H1 (cell line): Measurements from ENCODE around the gene PTCH2. TPM values are rescaled to one million over a fixed set of nuclear protein-coding genes. Genes with fewer than 3 reads are reported as not detected.

ENCODE experiments used
- CTCF ChIA-PET: fragments of 300-600 bp; sonication (Branson Sonifier 250); formaldehyde crosslinking; loops from one replicate; lab custom pipeline; 2021; ENCODE audit not compliant: partially characterized antibody; lab: Charles Lee
- POLR2A ChIA-PET: fragments of 300-600 bp; sonication (Branson Sonifier 250); formaldehyde crosslinking; loops from one replicate; lab custom pipeline; 2021; ENCODE audit warnings: inconsistent platforms; ENCODE audit not compliant: partially characterized antibody; lab: Charles Lee
- DNase-seq, 2 experiments: peaks; one replicate each; pipeline versions ENCODE4 v3.0.0 to v3.0.0-alpha.2; 2010 to 2022; ENCODE audit warnings: low spot score in 2 of 2, low read depth in 1 of 2, mixed read lengths in 1 of 2
- FAIRE-seq: peaks from 2 replicates; lab custom pipeline; 2011; peaks lifted over from hg19 to GRCh38; lab: Jason Lieb, UNC
- H2AFZ ChIP-seq: 2 replicates; pipeline ENCODE4 v1.8.1; 2012; ENCODE audit warnings: low read length, inconsistent platforms
- H2AK5ac ChIP-seq: 2 replicates; pipeline ENCODE4 v1.6.1; 2013; ENCODE audit warnings: low read depth, low read length
- H2BK120ac ChIP-seq: replicated peaks from 2 replicates; pipeline ENCODE3; 2013; ENCODE audit warnings: low read depth, low read length, inconsistent platforms
- H2BK12ac ChIP-seq: 2 replicates; pipeline ENCODE4 v1.6.1; 2013; ENCODE audit warnings: low read depth, low read length
- H2BK15ac ChIP-seq: 2 replicates; pipeline ENCODE4 v1.6.1; 2013; ENCODE audit warnings: low read length
- H2BK20ac ChIP-seq: 2 replicates; pipeline ENCODE4 v1.6.1; 2013; ENCODE audit warnings: low read length
- H2BK5ac ChIP-seq: 2 replicates; pipeline ENCODE4 v1.6.1; 2013; ENCODE audit warnings: low read depth, low read length
- H3K14ac ChIP-seq: 2 replicates; pipeline ENCODE4 v1.6.1; 2013; ENCODE audit warnings: inconsistent platforms; ENCODE audit not compliant: insufficient read length
- H3K18ac ChIP-seq: 2 replicates; pipeline ENCODE4 v1.6.1; 2013; ENCODE audit warnings: low read length; ENCODE audit errors: extremely low read depth
- H3K23ac ChIP-seq: 2 replicates; pipeline ENCODE4 v1.6.1; 2013; ENCODE audit warnings: inconsistent platforms; ENCODE audit not compliant: insufficient read length
- H3K23me2 ChIP-seq: 2 replicates; pipeline ENCODE4 v1.6.1; 2013; ENCODE audit warnings: low read depth, low read length
- H3K27ac ChIP-seq: 2 replicates; pipeline ENCODE4 v1.6.1; 2011; ENCODE audit warnings: low read depth, low read length, inconsistent platforms
- H3K27me3 ChIP-seq, 4 experiments: replicated peaks in 1 of 4; 1 replicate in 1 of 4; 2 replicates in 3 of 4; pipeline versions ENCODE4 v1.6.1 to v1.8.1; 2011 to 2013; ENCODE audit warnings: low read length in 3 of 4, mild to moderate bottlenecking in 3 of 4, inconsistent platforms in 2 of 4, mixed read lengths in 2 of 4, moderate library complexity in 1 of 4; ENCODE audit not compliant: control insufficient read depth in 3 of 4, insufficient read depth in 3 of 4; ENCODE audit errors: extremely low read depth in 1 of 4
- H3K36me3 ChIP-seq, 4 experiments: 2 replicates each; pipeline versions ENCODE4 v1.6.1 to v1.8.1; 2011 to 2013; ENCODE audit warnings: mild to moderate bottlenecking in 4 of 4, low read length in 3 of 4, moderate library complexity in 2 of 4, control low read depth in 1 of 4, inconsistent platforms in 1 of 4; ENCODE audit not compliant: insufficient read depth in 4 of 4, control insufficient read depth in 2 of 4
- H3K4ac ChIP-seq: replicated peaks from 2 replicates; pipeline ENCODE3; 2013; ENCODE audit warnings: low read length, low read depth, mixed read lengths, inconsistent platforms; ENCODE audit not compliant: insufficient read length
- H3K4me1 ChIP-seq, 4 experiments: replicated peaks in 1 of 4; 1 replicate in 1 of 4; 2 replicates in 3 of 4; pipeline versions ENCODE4 v1.6.1 to v1.8.1; 2011 to 2013; ENCODE audit warnings: low read length in 3 of 4, inconsistent platforms in 2 of 4, mixed read lengths in 1 of 4; ENCODE audit not compliant: insufficient read depth in 4 of 4, control insufficient read depth in 3 of 4
- H3K4me2 ChIP-seq, 2 experiments: 2 replicates each; pipeline versions ENCODE4 v1.6.1 to v1.8.1; 2011 to 2013; ENCODE audit warnings: low read depth in 2 of 2, low read length in 2 of 2, control low read depth in 1 of 2, inconsistent platforms in 1 of 2, mild to moderate bottlenecking in 1 of 2; ENCODE audit not compliant: insufficient read depth in 1 of 2
- H3K4me3 ChIP-seq, 4 experiments: fragments of 200-600, 300-600 bp in 1 of 4; sonication (generic), shearing (Covaris generic), sonication (Bioruptor Twin) in 1 of 4; 2 replicates each; pipeline versions ENCODE4 v1.5.1 to v1.8.1; 2011 to 2016; ENCODE audit warnings: low read length in 4 of 4, low read depth in 3 of 4, control low read depth in 2 of 4, inconsistent platforms in 2 of 4, mild to moderate bottlenecking in 2 of 4, mixed read lengths in 1 of 4, moderate library complexity in 1 of 4; ENCODE audit not compliant: insufficient read depth in 2 of 4; ENCODE audit errors: extremely low read depth in 1 of 4
- H3K56ac ChIP-seq: replicated peaks from 2 replicates; pipeline ENCODE3; 2013; ENCODE audit warnings: low read depth, mild to moderate bottlenecking, mixed read lengths, low read length, inconsistent platforms; ENCODE audit not compliant: insufficient read length
- H3K79me1 ChIP-seq: 2 replicates; pipeline ENCODE4 v1.6.1; 2013; ENCODE audit warnings: low read depth, low read length, control low read depth
- H3K79me2 ChIP-seq, 2 experiments: 2 replicates each; pipeline versions ENCODE4 v1.6.1 to v1.8.1; 2012 to 2013; ENCODE audit warnings: low read length in 2 of 2, mild to moderate bottlenecking in 2 of 2, inconsistent platforms in 1 of 2; ENCODE audit not compliant: insufficient read depth in 2 of 2, control insufficient read depth in 1 of 2
- H3K9ac ChIP-seq, 4 experiments: replicated peaks in 1 of 4; 1 replicate in 1 of 4; 2 replicates in 3 of 4; pipeline versions ENCODE4 v1.6.1 to v1.8.1; 2011 to 2013; ENCODE audit warnings: low read depth in 3 of 4, low read length in 3 of 4, control low read depth in 2 of 4, mild to moderate bottlenecking in 2 of 4, moderate library complexity in 2 of 4, inconsistent platforms in 1 of 4; ENCODE audit errors: extremely low read depth in 1 of 4
- H3K9me3 ChIP-seq, 2 experiments: 2 replicates each; pipeline versions ENCODE4 v1.6.1 to v1.8.1; 2012 to 2013; ENCODE audit warnings: mild to moderate bottlenecking in 2 of 2, moderate library complexity in 2 of 2, control low read depth in 1 of 2, inconsistent platforms in 1 of 2, low read depth in 1 of 2, low read length in 1 of 2, mixed read lengths in 1 of 2; ENCODE audit not compliant: insufficient read depth in 2 of 2
- H4K20me1 ChIP-seq, 2 experiments: replicated peaks in 1 of 2; 2 replicates each; pipeline versions ENCODE3 to v1.8.1; 2011 to 2013; ENCODE audit warnings: inconsistent platforms in 2 of 2, low read length in 2 of 2, mild to moderate bottlenecking in 1 of 2; ENCODE audit not compliant: insufficient read depth in 2 of 2, control insufficient read depth in 1 of 2
- H4K5ac ChIP-seq: 2 replicates; pipeline ENCODE4 v1.6.1; 2013; ENCODE audit warnings: low read length, low read depth, mixed read lengths, inconsistent platforms; ENCODE audit not compliant: insufficient read length
- H4K8ac ChIP-seq: 2 replicates; pipeline ENCODE4 v1.8.0; 2013; ENCODE audit warnings: mild to moderate bottlenecking, moderate library complexity, low read length, inconsistent platforms; ENCODE audit not compliant: insufficient read depth; ENCODE audit errors: extremely low read depth
- H4K91ac ChIP-seq: replicated peaks from 2 replicates; pipeline ENCODE3; 2013; ENCODE audit warnings: low read length, mixed read lengths, inconsistent platforms; ENCODE audit not compliant: insufficient read length
- CBX8 ChIP-seq: fragments of 300-800, 300-1000 bp; sonication (generic); IDR thresholded peaks from 2 replicates; pipeline ENCODE4 v1.7.1; 2016; ENCODE audit warnings: low read depth, low read length, borderline replicate concordance
- HDAC2 ChIP-seq, 2 experiments: fragments of 300-600 bp in 1 of 2; sonication (generic) in 1 of 2; IDR thresholded peaks; 2 replicates each; pipeline ENCODE4 v1.6.1; 2011 to 2012; ENCODE audit warnings: low read depth in 2 of 2, low read length in 2 of 2, mild to moderate bottlenecking in 2 of 2, moderate library complexity in 2 of 2, borderline replicate concordance in 1 of 2, inconsistent platforms in 1 of 2
- KDM4A ChIP-seq: IDR thresholded peaks from one replicate; pipeline ENCODE4 v1.7.1; 2012; ENCODE audit warnings: low read depth, mild to moderate bottlenecking, moderate library complexity, low read length, inconsistent platforms; ENCODE audit not compliant: severe bottlenecking
- MAX ChIP-seq: IDR thresholded peaks from 2 replicates; pipeline ENCODE4 v1.6.1; 2012; ENCODE audit warnings: inconsistent platforms
- SIN3A ChIP-seq, 2 experiments: IDR thresholded peaks in 1 of 2; conservative IDR thresholded peaks in 1 of 2; 2 replicates each; pipeline ENCODE4 v1.6.1; 2011 to 2012; ENCODE audit warnings: low read length in 2 of 2, improper control_type of control experiment in 1 of 2, low read depth in 1 of 2, mild to moderate bottlenecking in 1 of 2
- TBP ChIP-seq: IDR thresholded peaks from 2 replicates; pipeline ENCODE4 v1.6.1; 2011; ENCODE audit warnings: low read depth, low read length, improper control_type of control experiment
- WGBS, 2 experiments: shearing (Covaris generic) in 1 of 2; methylation state at CpG; one replicate each; pipeline versions ENCODE4 v1.1.6 to v1.1.7; 2013 to 2015; ENCODE audit warnings: low lambda C conversion rate in 2 of 2, mixed read lengths in 2 of 2, inconsistent platforms in 1 of 2, low coverage in 1 of 2, missing lambda C conversion rate in 1 of 2; ENCODE audit not compliant: insufficient replicate concordance in 2 of 2, insufficient coverage in 1 of 2, insufficient read length in 1 of 2; ENCODE audit errors: extremely low coverage in 1 of 2, missing lambda C conversion rate in 1 of 2; 5-methylcytosine and 5-hydroxymethylcytosine counted together
- long read RNA-seq, 2 experiments: library from RNA in 1 of 2; library from capped mRNA in 1 of 2; stranded (forward); transcript quantifications; one replicate each; pipeline ENCODE4 v2.0.0, GENCODE V29; 2021; ENCODE audit warnings: inconsistent platforms in 1 of 2
- polyA minus RNA-seq, 3 experiments: library from RNA; depleted of rRNA, polyadenylated mRNA; stranded (reverse); fragments of >200 nt; gene quantifications; 1 replicate in 2 of 3; 2 replicates in 1 of 3; pipeline ENCODE4 v1.2.3, GENCODE V29; 2011
- polyA plus RNA-seq, 7 experiments: library from polyadenylated mRNA; depleted of rRNA in 3 of 7; stranded (reverse) in 5 of 7; unstranded in 2 of 7; fragments of >200 nt in 5 of 7; fragments of 200-250 nt in 2 of 7; gene quantifications; 1 replicate in 5 of 7; 2 replicates in 1 of 7; 4 replicates in 1 of 7; pipeline versions ENCODE4 v1.2.1 to v1.2.3, GENCODE V29; 2011 to 2013; ENCODE audit warnings: missing spikeins in 2 of 7, mixed read lengths in 2 of 7
- total RNA-seq: library from RNA; stranded (reverse); fragmentation: NEBNext Ultra II Directional; extraction: Animal tissue kit (Norgen Biotek cat#: 25700); gene quantifications from 2 replicates; pipeline ENCODE4 v1.2.1, GENCODE V29; 2021

The PTCH2 gene
- total RNA-seq, result 1.2 and 1.5 TPM in 2 replicates
- 0.35 and 0.77 TPM in 2 replicates for polyA plus RNA-seq (2011; rRNA removed)
- 0.47 TPM for polyA plus RNA-seq (2011; cell fraction: cytosol; rRNA removed)
- 2.4 TPM for polyA plus RNA-seq (2011; cell fraction: nucleus; rRNA removed)
- 0.30 to 0.71 TPM (median 0.52 TPM) in 4 replicates for polyA plus RNA-seq (2012, experiment 1 of 2)
- 0.18 TPM for polyA plus RNA-seq (2012, experiment 2 of 2)
- polyA plus RNA-seq (2013, experiment 1 of 2), result 0.30 TPM
- 0.24 TPM for polyA plus RNA-seq (2013, experiment 2 of 2)
- 0.15 and 0.25 TPM in 2 replicates for polyA minus RNA-seq (2011; rRNA and poly(A)+ RNA removed)
- polyA minus RNA-seq (2011; cell fraction: cytosol; rRNA and poly(A)+ RNA removed), result 1.9 TPM
- 1.5 TPM for polyA minus RNA-seq (2011; cell fraction: nucleus; rRNA and poly(A)+ RNA removed)
- long read RNA-seq, experiment 1, result 0 reads
- long read RNA-seq, experiment 2, result 0 reads

GRCh38 chr1:44842862-44843655 is at the start of gene PTCH2:
PTCH2 (minus strand) TSS chr1:44843253; CDS start chr1:44842932, 321 bp downstream.
- WGBS, 2 experiments, result 7% methylated on average over 24 of the region's 72 CpGs; no CpG with 5 or more reads in 1 of the 2 experiments
- Histone ChIP-seq H3K14ac (no peak within 1 kb of the TSS), H3K23me2 (peaks cover 6% of the 10 kb centered on the region; the same call in 1 of the 2 replicates), H3K9ac (no peak within 1 kb of the TSS), H2BK5ac (no peak within 1 kb of the TSS), H3K23ac (no peak within 1 kb of the TSS), H3K56ac (no peak within 1 kb of the TSS), H3K18ac (peak within 1 kb of the TSS; percentile 83; the same call in 1 of the 2 replicates), H2BK12ac (peak within 1 kb of the TSS; percentile 60; the same call in 1 of the 2 replicates), H3K27me3 (peaks cover 0 to 10% (median 6%) of the 10 kb centered on the region in 4 experiments; a peak in 3 of 7 replicates), H2AFZ (no peak within 1 kb of the TSS), H2AK5ac (no peak within 1 kb of the TSS), H2BK15ac (no peak within 1 kb of the TSS), H4K20me1 (no peaks in the 10 kb centered on the region), H3K27ac (no peak within 1 kb of the TSS), H2BK20ac (no peak within 1 kb of the TSS), H3K36me3 (no peaks in the 10 kb centered on the region), H4K91ac (no peak within 1 kb of the TSS), H3K4me2 (peak within 1 kb of the TSS; percentile 80 to 94), H4K8ac (peak within 1 kb of the TSS; percentile 68), H2BK120ac (no peak within 1 kb of the TSS), H3K4me3 (peak within 1 kb of the TSS; percentile 59 to 74 (median 70)), H3K4me1 (peaks cover 0 to 5% (median 0%) of the 10 kb centered on the region in 4 experiments; a peak in 2 of 7 replicates), H3K79me1 (no peaks in the 10 kb centered on the region), H3K9me3 (no peaks in the 10 kb centered on the region), H4K5ac (no peak within 1 kb of the TSS), H3K79me2 (no peaks in the 10 kb centered on the region), H3K4ac (no peak within 1 kb of the TSS)
- TF ChIP-seq CBX8, result no peak
- TF ChIP-seq KDM4A, result peak; percentile 91
- TF ChIP-seq MAX, result no peak
- peak; percentile 58 to 61; a peak in 1 of 4 replicates for TF ChIP-seq SIN3A (conservative IDR thresholded peaks at IDR 0.05 in 1 of 2, IDR thresholded peaks at IDR 0.05 in 1 of 2; ENCODE audit: low read depth in 1 of 2, low read length in 2 of 2)
- peak in 1 of 2 experiments; percentile 78; a peak in 1 of 4 replicates for TF ChIP-seq HDAC2 (IDR thresholded peaks at IDR 0.05; ENCODE audit: borderline replicate concordance in 1 of 2, low read depth in 2 of 2, low read length in 2 of 2)
- peak; percentile 19; the same call in 1 of the 2 replicates for TF ChIP-seq TBP
- DNase-seq, result peak; percentile 70 to 95
- CTCF ChIA-PET, result interaction anchor here (0.6 to 2.3 kb wide), 7 partner anchors 9 to 175 kb away, joined by 3 to 6 read pairs (median 4); partner anchors contain the start of genes HECTD3, RNU5D-1 and UROD
- no peak for FAIRE-seq
- POLR2A ChIA-PET, result interaction anchor here (0.7 to 7.9 kb wide), 16 partner anchors 9 to 497 kb away, joined by 3 to 55 read pairs (median 4); partner anchors contain the start of genes EIF2B3, HECTD3, MUTYH and RPS8
